Endodermal cell (in vitro differentiated cells): ENCODE measurements around the gene STIM1. TPM values are rescaled to one million over a fixed set of nuclear protein-coding genes. Genes with fewer than 3 reads are reported as not detected.

ENCODE experiments used
- DNase-seq: peaks from one replicate; pipeline ENCODE4 v3.0.0-alpha.2; 2017
- H3K27ac ChIP-seq: 2 replicates; pipeline ENCODE4 v1.5.1; 2013; ENCODE audit warnings: mild to moderate bottlenecking, low read depth, low read length, moderate library complexity
- H3K27me3 ChIP-seq: 2 replicates; pipeline ENCODE4 v1.6.1; 2013; ENCODE audit warnings: mild to moderate bottlenecking, low read length, moderate library complexity; ENCODE audit not compliant: insufficient read depth, control insufficient read depth, poor library complexity, severe bottlenecking
- H3K36me3 ChIP-seq: 2 replicates; pipeline ENCODE4 v1.7.0; 2013; ENCODE audit warnings: mild to moderate bottlenecking, low read length, moderate library complexity; ENCODE audit not compliant: control insufficient read depth, insufficient read depth
- H3K4me1 ChIP-seq: one replicate; pipeline ENCODE4 v1.7.0; 2013; ENCODE audit warnings: low read length; ENCODE audit not compliant: control insufficient read depth, insufficient read depth
- H3K4me3 ChIP-seq: 2 replicates; pipeline ENCODE4 v1.5.1; 2013; ENCODE audit warnings: mild to moderate bottlenecking, low read length, moderate library complexity
- H3K9ac ChIP-seq: 2 replicates; pipeline ENCODE4 v1.6.1; 2013; ENCODE audit warnings: mild to moderate bottlenecking, low read length, moderate library complexity; ENCODE audit not compliant: poor library complexity, severe bottlenecking; ENCODE audit errors: extremely low read depth
- H3K9me3 ChIP-seq: 2 replicates; pipeline ENCODE4 v1.6.1; 2013; ENCODE audit warnings: mild to moderate bottlenecking, low read length, moderate library complexity; ENCODE audit not compliant: control insufficient read depth
- H3K27ac Mint-ChIP-seq: 2 replicates; pipeline ENCODE4 v1.8.0; 2020; ENCODE audit warnings: mixed read lengths
- H3K27me3 Mint-ChIP-seq: 2 replicates; pipeline ENCODE4 v1.8.0; 2021; ENCODE audit warnings: mild to moderate bottlenecking, mixed read lengths; ENCODE audit not compliant: insufficient read depth
- H3K36me3 Mint-ChIP-seq: 2 replicates; pipeline ENCODE4 v1.8.0; 2020; ENCODE audit warnings: low read depth, mixed read lengths
- H3K4me1 Mint-ChIP-seq: 2 replicates; pipeline ENCODE4 v1.8.0; 2020; ENCODE audit warnings: mixed read lengths
- H3K4me3 Mint-ChIP-seq: 2 replicates; pipeline ENCODE4 v1.8.0; 2020; ENCODE audit warnings: mild to moderate bottlenecking, moderate library complexity, mixed read lengths
- H3K9me3 Mint-ChIP-seq: 2 replicates; pipeline ENCODE4 v1.8.0; 2020; ENCODE audit warnings: mild to moderate bottlenecking, mixed read lengths
- CTCF ChIP-seq: fragments of 200-600 bp; sonication (generic); conservative IDR thresholded peaks from 2 replicates; pipeline ENCODE4 v1.5.0; 2021; ENCODE audit warnings: antibody characterized with exemption, mild to moderate bottlenecking
- WGBS, 2 experiments: methylation state at CpG; one replicate each; pipeline versions ENCODE4 v1.1.5 to v1.1.7; 2013; ENCODE audit warnings: missing lambda C conversion rate in 2 of 2, mixed read lengths in 1 of 2; ENCODE audit not compliant: insufficient coverage in 1 of 2, insufficient read length in 1 of 2; 5-methylcytosine and 5-hydroxymethylcytosine counted together
- long read RNA-seq, 4 experiments: library from polyadenylated mRNA in 2 of 4; library from RNA in 1 of 4; library from capped mRNA in 1 of 4; stranded (forward) in 3 of 4; unstranded in 1 of 4; transcript quantifications; one replicate each; pipeline ENCODE4 v2.0.0, GENCODE V29; 2020 to 2021; ENCODE audit warnings: inconsistent platforms in 1 of 4
- polyA plus RNA-seq, 2 experiments: library from polyadenylated mRNA; stranded (reverse); fragments of 50-300 nt; gene quantifications; one replicate each; pipeline ENCODE4 v1.2.3, GENCODE V29; 2013
- total RNA-seq, 2 donors: library from RNA; stranded (reverse); fragmentation: NEBNext Ultra II Directional in 1 of 2; extraction: Animal tissue kit (Norgen Biotek cat#: 25700) in 1 of 2; gene quantifications; 2 replicates in 1 of 2; 3 replicates in 1 of 2; pipeline ENCODE4 v1.2.1, GENCODE V29; 2021

Gene STIM1
- 10 to 100 TPM; 20.9 to 27.9 TPM for total RNA-seq
- polyA plus RNA-seq (2013, experiment 1 of 2): 22.2 TPM
- 20.2 TPM for polyA plus RNA-seq (2013, experiment 2 of 2)
- long read RNA-seq, experiment 1, full-length matches to known transcripts: 1 of 10 reads
- long read RNA-seq, experiment 1, partial matches to known transcripts: 9 of 10 reads
- long read RNA-seq, experiment 1, other reads (novel, unspliced or antisense): 0 of 10 reads
- long read RNA-seq, experiment 2, full-length matches to known transcripts: 14 of 25 reads
- long read RNA-seq, experiment 2, partial matches to known transcripts: 5 of 25 reads
- long read RNA-seq, experiment 2, other reads (novel, unspliced or antisense): 6 of 25 reads
- long read RNA-seq, experiment 3, full-length matches to known transcripts: 10 of 13 reads
- long read RNA-seq, experiment 3, partial matches to known transcripts: 1 of 13 reads
- long read RNA-seq, experiment 3, other reads (novel, unspliced or antisense): 2 of 13 reads
- long read RNA-seq, experiment 4: 0 reads

- no peaks in the 10 kb centered on the region for H3K36me3 ChIP-seq
- no peaks in the 10 kb centered on the region for H3K9me3 ChIP-seq
- H3K9ac ChIP-seq: peak within 1 kb of the TSS; percentile 61
- Mint-ChIP-seq H3K9me3 (no peaks in the 10 kb centered on the region), H3K4me1 (peaks cover 21% of the 10 kb centered on the region), H3K4me3 (peak within 1 kb of the TSS; percentile 79), H3K27ac (peak within 1 kb of the TSS; percentile 83), H3K36me3 (no peaks in the 10 kb centered on the region), H3K27me3 (no peaks in the 10 kb centered on the region)
- no peaks in the 10 kb centered on the region for H3K27me3 ChIP-seq
- peaks cover 7% of the 10 kb centered on the region for H3K4me1 ChIP-seq
- peak; percentile 99 for TF ChIP-seq CTCF
- peak within 1 kb of the TSS; percentile 68 for H3K27ac ChIP-seq
- WGBS, 2 experiments: 0% methylated on average over 26 to 86 of the region's 87 CpGs
- peak; percentile 99 for DNase-seq
- peak within 1 kb of the TSS; percentile 87 for H3K4me3 ChIP-seq
These were observed at the start of gene STIM1 for GRCh38 chr11:3854977-3855807. TSS of gene STIM1 (plus strand) at chr11:3855664. CDS start at chr11:3856271, 607 bp downstream.

- H3K9ac ChIP-seq: peak within 1 kb of the TSS; percentile 47
- H3K27me3 ChIP-seq: no peaks in the 10 kb centered on the region
- no peaks in the 10 kb centered on the region for H3K9me3 ChIP-seq
- peak within 1 kb of the TSS; percentile 91 for H3K4me3 ChIP-seq
- WGBS, 2 experiments: 0 to 1% methylated on average over 33 to 54 of the region's 55 CpGs
- no peaks in the 10 kb centered on the region for H3K36me3 ChIP-seq
- Mint-ChIP-seq H3K36me3 (peaks cover 5% of the 10 kb centered on the region), H3K4me1 (peaks cover 8% of the 10 kb centered on the region), H3K27ac (peak within 1 kb of the TSS; percentile 99), H3K4me3 (peak within 1 kb of the TSS; percentile 88), H3K27me3 (no peaks in the 10 kb centered on the region), H3K9me3 (no peaks in the 10 kb centered on the region)
- H3K27ac ChIP-seq: no peak within 1 kb of the TSS
- DNase-seq: peak; percentile 95
- H3K4me1 ChIP-seq: no peaks in the 10 kb centered on the region
- peak; percentile 85 for TF ChIP-seq CTCF
These were observed 47.3 kb upstream of the STIM1 start, which contains the start of gene PGAP2 for GRCh38 chr11:3807909-3808860. TSS of gene PGAP2 (plus strand) at chr11:3808560. CDS start at chr11:3811260, 2,700 bp downstream.
